NAMALWA (cell line): ENCODE data around the gene TBC1D22A.
A peak's percentile ranks its signal among the peaks of the same experiment; 100 is the strongest.
"Not testable (repeated sequence)": the region's sequence is repeated elsewhere in the genome, so short reads cannot be mapped to it uniquely, and the experiment has no call there.

Experiments
- DNase-seq: peaks from one replicate; pipeline ENCODE4 v3.0.0-alpha.2; 2015; ENCODE audit warnings: low spot score

TBC1D22A gene

DNA sequence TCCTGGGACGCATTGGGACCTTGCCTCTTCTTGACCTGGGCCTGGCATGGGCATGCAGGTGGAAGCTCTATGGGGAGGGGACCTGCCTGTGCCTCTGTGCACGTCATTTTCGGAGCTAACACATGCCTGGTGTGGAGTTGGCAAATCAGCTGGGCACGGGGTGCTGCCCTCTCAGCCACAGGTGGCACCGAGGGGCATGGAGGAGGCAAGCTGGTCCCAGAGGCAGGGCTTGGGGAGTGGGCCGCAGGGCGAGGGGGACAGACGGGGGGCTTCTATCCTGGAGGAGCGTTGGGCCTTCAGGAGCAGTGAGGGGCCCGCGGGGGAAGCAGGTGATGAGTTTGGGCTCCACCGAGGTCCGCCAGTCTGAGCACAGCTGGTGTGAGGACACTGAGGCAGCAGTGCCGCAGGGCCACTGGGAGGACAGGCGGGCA lies 362.0 kb downstream of the TBC1D22A start:
- no peak for DNase-seq

DNA sequence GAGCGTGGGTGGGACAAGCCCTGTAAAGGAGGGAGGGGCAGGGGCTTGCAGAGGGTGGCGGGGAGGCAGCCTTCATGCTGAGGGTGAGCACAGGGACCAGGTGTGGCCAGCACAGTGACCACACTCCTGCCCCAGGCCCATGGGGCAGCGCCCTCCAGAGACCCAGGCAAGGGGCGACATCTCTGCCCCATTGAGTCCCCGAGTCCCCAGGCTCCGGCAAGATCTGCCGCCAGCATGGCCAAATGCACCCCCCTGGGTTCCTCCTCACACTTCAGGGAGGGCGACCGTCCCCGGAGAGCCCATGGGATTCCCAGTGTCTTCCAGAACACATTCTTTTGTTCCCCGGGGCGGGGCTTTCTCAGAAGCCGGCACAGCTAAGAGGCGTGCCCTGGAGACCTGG lies 362.5 kb downstream of the TBC1D22A start:
- no peak for DNase-seq

DNA sequence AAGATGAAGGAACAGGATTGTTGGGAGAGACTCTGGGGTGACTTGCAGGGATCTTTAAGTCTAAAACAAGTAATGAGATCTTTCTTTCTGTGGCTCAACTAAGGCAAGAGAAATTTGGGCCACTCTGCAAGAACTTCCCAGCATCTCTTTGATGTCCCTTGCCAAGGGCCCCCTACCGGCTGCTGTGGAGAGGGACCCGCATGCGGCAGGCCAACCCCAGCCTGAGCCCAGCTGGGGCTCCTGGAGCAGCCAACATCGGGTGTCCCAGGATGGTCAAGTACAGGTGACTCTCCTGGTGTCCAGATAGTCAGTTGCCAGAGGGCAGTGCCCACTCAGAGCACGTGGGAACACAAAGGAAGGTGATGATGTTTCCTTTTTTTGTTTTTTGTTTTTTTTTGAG lies 363.2 kb downstream of the TBC1D22A start:
- peak; percentile 19 for DNase-seq

DNA sequence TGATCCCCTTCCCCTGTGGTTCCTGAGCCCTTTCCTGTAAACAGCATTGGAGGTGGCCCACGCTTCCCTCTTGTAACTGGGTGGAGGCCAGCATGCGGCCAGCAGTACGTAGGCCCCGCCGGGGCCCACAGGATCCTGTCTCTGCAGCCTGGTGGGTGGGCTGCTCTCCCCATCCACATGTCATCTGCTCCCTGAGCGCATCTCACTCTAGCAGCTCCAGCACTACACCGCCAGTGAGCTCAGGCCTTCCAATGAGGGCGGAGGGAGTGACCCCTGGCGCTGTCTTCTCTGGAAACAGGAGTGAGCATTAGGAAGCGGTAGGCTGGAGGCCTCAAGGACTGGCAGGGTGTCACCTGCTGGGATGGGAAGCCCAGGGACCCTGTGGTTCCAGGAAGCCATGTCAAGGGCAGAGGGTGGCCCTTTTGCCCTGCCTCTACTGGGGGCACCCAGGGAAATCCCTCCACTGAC lies 363.9 kb downstream of the TBC1D22A start:
- no peak for DNase-seq

DNA sequence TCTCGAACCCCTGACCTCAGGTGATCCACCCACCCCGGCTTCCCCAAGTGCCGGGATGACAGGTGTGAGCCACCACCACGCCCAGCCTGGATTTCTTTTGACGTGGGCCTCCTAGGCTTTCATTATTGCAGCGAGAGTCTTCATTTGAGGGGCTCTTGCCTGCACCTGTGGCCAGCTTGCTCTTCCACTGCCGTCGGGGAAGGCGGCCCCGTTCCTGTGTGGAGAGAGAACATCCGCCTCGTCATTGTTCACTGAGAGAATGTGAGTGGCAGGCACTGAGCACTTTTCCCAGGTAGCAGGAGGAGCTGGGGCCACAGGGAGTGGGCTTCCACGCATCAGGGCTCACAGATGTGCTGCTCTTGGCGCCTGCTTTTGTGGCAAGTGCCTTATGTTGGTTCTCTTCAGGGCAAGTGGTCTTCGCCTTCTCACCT lies 365.0 kb downstream of the TBC1D22A start:
- DNase-seq, result peak; percentile 9

DNA sequence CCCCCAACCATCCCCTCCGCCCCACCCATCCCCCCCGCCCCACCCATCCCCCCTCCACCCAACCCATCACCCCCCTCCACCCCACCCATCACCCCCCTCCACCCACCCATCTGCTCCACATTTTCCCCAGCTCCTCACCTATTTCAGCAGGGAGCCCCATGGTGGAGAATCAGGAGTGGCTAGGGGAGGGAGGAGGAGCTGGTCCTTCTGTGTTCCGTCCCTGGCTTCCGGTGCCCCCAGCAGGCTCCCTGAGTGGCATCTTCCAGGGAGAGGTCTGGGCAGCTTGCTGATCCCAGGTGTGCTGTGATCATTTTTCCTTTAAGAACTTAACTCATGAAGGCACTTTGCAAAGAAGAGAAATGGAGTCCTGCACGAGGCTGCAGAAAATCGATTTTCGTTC lies 365.8 kb downstream of the TBC1D22A start:
- no peak for DNase-seq

DNA sequence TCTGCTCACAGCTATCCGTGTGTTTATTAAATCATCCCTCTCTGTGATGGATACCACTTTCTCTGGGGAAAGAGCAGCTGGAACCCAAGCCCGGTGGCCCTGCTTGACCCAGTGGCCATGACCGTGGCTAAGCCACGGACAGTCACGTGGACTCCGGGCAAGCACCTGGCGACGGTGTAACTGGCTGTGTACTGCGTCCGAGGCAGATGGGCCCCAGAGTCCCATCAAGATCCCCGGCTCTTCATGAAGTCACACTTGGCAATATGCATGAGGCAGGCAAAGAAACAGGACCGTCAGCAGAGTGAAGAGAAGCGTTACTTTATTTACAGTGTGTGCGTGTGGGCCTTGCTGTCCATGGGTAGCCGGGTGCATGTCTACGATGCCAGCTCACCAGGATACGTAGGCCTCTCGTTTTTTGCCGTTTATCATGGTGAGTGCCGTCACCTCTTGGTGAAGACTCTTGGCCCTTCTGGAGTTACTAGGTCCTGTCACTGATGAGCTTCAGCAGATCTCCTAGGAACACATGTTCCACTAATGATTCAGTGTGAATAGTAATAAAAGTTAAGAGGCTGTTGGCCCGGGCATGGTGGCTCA lies 366.3 kb downstream of the TBC1D22A start:
- DNase-seq, result no peak

DNA sequence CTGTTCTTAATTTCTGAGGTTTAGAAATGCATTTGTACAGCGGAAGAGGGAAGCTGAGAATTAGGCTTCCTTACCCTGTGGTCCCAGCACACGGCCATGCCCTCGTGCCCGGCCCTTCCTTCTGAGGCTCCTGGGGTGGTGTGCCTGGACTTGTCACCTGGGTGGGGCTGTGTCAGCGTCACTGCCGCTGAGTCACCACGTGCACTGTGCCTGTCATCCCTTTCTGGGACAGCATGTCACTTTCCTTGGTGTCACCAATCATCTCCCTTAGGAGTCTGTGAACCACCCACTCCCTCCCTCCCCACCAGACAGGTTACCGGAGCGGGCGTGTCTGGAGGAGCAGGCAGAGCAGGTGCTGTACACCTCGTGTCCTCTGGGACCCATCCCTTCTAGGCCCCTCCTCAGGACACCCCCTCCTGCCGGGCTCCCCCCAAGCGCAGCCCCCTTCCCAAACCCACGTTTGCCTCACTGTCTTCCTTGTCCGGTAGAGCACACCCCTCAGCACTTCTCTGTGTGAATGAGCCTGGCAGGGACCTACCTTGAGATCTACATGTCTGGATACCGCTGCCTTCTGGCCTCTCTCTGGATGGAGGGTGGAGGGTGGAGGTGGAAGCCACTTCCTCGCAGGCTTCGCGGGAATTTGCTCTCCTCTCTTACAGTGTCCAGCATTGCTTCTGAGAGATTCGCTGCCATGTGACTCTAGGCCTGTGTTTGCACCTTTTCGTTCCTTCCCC lies 367.6 kb downstream of the TBC1D22A start:
- no peak for DNase-seq

DNA sequence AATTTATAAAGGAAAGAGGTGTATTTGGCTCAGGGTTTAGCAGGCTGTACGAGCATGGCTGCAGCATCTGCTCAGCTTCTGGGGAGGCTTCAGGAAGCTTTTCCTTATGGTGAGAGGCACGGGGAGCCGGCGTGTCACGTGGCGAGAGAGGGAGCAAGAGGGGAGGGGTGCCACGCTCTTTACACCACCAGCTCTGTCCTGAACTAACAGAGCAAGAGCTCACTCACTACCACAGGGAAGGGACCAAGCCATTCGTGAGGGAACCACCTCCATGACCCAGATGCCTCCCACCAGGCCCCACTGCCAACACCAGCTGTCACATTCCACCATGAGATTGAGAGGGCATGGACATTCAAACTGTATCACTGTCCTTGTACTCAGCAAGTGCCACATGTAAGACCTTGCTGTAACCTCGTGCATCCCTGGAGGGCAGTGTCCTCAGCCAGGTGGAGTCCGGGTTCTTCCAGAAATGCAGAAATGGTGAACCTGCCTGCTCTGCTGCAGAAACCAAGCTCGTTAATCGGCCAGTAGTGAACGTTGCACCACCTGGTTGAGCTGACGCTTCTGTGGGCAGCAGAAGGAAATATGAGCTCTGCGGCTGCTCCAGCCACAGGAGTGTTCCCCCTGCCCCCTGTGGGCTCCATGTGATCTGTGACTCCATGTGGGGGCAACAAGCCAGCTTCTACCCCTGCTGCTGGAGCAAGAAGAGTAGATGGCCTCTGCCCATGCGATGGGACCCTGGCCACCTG lies 368.6 kb downstream of the TBC1D22A start:
- no peak for DNase-seq

DNA sequence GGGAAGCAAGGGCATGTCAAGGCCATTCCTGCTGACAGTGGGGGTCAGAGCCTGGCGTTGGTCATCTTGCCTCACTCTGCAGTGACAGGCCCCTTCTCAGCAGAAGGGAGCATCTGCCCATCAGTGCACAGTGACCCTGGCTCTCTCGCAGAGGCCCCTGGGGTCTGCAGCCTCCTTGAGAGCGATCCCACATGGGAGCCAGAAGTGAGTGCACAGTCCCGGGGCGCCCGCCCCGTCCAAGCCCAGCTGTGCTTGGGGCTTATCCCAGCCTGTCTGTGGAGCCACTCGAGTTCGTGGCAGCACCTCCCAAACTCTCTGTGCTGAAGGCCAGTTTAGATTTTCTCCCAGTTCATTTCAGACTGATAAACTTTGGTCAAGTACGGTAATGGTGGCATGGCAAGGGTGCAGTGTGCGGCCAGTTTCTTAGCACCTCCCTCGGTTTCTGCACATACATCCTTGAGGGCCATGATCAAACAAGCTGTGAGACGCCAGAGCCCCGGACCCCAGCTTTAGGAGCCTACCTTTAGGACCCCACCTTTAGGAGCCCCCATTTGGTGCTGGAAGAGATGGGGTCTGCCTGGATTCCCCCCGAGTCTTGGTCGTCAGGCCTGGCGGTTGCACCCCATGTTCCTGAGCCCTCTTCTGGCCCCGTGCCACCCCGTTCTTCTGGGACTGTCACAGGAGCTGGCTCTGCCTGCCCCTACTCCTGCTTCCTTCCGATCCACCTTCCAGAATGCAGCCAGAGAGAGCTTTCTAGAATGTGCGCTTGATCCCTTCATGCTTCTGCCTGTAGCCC lies 369.4 kb downstream of the TBC1D22A start:
- no peak for DNase-seq

DNA sequence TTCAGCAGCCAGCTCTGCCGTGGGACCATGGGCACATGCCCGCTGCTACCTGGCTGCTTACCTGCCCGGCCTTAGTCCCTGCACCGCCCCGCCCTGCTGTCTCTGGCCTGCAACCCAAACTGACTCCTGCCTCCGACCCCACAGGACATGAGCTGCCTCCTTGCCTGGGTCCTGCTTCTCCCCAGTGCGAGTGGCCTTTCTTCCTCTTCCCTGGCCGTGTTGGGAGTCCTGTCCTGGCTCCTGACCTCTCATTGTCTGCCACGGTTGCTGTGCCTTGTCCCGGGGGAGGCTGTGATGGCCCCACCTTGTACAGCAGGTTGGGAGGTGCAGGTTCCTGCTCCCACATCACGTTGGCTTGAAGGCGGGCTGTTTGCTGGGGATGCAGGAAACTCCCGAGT lies 370.0 kb downstream of the TBC1D22A start:
- DNase-seq, result no peak

DNA sequence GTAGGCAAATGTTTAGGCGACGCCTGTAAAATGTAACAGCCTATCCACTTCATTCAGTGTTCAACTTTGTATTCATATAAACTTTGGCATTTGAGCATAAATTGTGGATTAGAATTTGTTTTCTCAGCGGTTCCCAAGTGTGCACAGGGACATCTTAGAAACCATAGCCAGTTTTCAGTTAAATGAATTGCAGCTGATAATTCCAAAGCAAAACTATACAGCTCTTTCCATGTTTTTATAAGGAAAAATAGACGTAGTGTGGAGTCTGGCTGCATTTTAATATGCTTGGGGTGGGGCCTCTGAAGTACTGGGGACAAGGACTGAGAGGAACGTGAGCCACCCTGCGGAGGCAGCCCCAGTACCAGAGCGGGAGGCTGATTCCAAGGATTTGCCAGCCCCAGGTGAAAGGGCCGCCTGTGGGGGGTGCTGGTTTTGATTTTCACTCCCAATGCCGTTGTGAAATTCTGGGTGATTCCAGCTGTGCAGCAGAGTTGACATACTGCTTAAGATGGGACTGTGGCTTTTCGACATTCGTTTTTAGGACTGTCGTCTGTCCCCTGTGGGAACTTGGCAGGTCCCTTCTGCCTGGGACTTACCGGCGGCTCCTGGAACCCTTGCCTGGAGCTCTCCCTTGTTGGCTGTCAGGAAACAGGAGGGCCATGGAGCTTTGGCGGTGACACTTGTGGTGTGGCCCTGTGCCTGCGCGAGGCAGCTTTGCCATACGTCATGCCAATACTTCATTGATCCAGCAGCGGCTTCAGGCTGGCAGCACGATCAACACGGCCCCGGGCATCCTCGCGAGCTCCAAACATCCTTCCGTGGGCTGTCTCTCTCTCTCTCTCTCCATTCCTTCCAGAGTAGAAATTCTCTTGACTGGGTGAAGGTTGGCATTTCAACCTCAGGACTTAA lies 370.9 kb downstream of the TBC1D22A start:
- no peak for DNase-seq

DNA sequence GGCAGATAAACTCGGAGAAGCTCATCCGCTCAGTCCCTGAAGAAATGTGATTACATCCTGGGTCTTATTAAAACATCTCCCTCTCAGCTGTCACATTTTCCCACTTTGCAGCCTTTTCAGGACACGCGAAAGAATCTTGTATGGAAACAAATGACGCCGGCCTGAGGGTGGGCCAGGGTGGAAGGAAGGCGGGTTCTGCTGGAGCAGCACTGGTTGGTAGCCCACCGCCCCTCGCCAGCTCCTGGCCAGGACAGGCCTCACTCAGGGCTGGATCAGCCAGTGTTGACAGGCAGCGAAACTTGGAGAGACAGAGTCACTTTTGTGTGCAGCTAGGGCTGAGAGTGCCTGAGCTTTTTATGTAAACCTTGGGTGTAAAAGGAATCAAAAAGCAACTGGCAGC lies 371.8 kb downstream of the TBC1D22A start:
- no peak for DNase-seq

DNA sequence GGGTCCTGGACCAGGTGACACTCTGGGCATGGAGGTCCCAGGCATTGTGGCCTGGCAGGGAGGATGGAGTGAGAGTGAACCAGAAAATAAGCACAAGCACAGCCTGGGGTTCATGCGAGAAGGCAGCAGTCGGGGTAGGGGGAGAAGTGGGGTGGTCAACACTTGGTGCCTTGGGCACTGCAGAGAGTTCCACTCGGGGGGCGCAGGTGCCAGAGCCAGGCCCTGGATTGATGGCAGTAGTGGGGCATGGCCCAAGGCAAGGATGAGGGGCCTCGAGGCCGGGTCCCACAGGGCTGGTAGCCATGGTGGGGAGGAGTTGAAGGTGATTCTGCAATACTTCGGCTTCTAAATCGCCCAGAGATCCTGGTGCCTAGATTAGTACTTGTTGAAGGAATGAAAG lies 372.9 kb downstream of the TBC1D22A start:
- no peak for DNase-seq

DNA sequence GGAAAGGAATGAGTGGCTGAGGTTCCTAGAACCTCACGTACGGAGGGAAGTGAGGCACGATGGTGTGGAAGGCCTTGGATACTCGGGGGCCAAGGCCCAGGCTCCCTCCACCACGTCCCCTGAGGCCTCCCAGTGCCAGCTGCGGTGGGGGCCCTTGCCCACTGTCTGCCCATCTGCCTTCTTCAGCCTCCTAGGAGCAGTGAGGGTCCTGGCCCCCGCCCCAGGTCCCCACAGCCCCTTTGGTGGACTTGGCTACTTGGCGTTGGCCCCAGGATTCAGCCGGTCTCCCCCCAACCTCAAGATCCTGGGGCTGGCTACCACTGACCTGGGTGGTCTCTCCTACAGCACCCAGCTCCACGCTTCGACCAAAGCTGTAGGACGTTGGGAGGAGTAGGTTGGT lies 373.6 kb downstream of the TBC1D22A start:
- DNase-seq, result no peak

DNA sequence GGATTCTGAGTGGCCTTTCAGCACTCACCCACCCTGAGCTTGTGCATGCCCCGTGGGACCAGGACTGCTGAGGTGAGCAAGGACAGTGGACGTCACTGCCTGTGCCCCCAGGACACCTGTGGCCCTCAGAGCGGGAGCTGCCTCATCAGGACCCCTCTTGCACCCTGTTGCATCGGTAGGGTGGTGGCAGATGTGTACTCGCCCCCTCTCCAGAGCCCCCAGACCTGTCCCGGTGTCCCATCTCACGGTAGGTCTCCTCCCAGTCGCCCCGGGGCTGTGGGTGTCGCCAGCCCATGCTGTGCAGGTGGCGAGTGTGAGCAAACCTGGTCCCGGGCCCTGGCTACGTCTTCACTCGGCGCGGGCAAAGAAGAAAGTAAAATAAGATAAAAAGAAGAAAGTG lies 374.2 kb downstream of the TBC1D22A start:
- DNase-seq, result no peak

DNA sequence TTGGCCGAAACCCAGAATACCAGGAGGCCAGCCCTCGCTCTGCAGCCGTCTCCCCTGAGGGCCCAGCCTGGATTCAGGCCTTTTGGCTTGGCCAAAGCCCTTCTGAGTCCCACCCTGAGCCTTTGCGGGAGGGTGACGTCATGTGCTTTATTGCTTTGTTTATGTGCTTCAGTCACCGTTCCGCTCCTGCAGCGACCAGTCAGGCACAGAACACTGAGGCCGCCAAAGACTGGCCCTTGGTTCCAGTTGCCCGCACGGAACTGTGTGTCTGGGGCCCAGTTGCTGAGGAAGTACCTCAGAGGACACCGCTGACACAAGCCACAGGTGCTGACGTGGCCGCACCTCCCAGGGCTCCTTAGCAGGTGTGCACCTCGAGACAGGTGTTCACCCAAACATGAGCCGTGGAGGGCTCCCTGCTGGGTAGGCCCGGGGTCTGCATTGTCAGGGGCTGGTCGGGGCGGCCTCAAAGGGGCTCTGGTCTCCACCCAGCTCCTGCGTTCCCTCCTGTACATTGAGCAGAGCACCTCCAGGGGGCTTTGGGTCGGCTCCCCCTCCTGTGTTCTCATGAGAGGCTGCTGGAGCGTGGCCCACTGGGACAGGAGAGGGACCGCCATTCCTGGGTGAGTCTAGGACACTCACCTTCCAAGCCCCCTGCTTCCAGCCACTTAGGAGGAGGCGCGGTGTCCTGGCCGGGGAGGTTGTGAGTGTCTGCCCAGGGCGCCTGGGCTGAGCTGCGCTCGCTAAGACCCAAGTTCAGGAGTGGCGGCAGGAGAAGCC lies 376.8 kb downstream of the TBC1D22A start:
- DNase-seq, result no peak

DNA sequence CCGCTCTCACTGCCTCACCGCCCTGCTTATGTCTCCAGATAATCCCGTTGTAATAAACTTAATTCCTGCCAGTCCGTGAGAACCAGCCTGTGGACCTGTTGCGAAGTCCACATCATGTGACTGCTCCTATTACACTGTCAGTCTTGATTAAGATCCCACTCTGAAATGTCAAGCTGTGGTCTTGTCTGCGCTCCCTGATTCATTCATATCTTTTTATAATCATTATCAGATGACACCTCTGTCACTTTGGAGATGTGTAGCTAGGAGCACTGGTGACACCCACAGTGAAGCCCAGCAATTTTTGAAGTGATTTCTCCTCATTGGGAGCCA lies 377.3 kb downstream of the TBC1D22A start:
- no peak for DNase-seq

DNA sequence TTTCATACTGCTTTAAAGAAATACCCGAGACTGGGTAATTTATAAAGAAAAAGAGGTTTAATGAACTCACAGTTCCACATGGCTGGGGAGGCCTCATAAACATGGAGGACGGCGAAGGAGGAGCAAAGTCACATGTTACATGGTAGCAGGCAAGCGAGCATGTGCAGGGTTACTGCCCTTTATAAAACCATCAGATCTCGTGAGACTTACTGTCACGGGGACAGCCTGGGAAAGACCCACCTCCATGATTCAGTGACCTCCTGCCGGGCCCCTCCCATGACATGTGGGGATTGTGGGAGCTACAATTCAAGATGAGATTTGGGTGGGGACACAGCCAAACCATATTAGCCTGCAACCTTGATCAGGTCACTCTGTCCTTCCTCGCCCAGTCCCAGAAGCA lies 378.5 kb downstream of the TBC1D22A start:
- not testable (repeated sequence) for DNase-seq

DNA sequence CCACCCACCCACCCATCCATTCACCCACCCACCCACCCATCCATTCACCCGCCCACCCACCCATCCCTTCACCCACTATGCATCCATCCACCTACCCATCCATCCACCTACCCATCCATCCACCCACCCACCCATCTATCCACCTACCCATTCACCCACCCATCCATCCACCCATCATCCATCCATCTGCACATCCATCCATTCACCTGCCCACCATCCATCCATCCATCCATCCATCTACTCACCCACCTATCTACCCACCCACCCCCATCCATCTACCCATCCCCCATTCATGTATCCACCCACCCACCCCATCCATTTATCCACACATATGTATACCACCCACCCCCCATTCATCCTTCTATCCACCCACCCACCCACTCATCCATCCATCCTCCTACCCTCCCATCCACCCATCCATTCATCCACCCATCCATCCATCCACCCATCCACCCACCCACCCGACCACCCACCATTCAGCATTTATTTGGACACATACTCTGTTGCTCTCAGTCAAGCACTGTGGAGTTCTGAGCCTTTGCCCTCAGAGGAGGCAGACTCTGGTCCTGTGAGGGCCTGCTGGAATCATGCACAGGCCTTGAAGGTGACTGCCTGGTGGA lies 380.1 kb downstream of the TBC1D22A start:
- DNase-seq, result no peak
